AG04449 (cell line): ENCODE measurements around the gene DLEC1.

ENCODE experiments used
- CTCF ChIA-PET: fragments of 350-600 bp; formaldehyde crosslinking; extraction: SDS; loops from one replicate; lab custom pipeline; 2021; ENCODE audit warnings: antibody characterized with exemption; lab: Yijun Ruan, JAX
- POLR2A ChIA-PET: fragments of 400-600, 350-600 bp; formaldehyde crosslinking; extraction: SDS; loops from one replicate; lab custom pipeline; 2020; ENCODE audit warnings: antibody characterized with exemption, inconsistent platforms; lab: Yijun Ruan, JAX
- DNase-seq: peaks from one replicate; pipeline ENCODE4 v3.0.0-alpha.2; 2010; ENCODE audit warnings: low read depth, low spot score
- H3K4me3 ChIP-seq: 2 replicates; pipeline ENCODE4 v1.5.1; 2011; ENCODE audit warnings: low read depth, mild to moderate bottlenecking, control low read depth, low read length
- TF ChIP-seq, protein P1 (sequence below): IDR thresholded peaks from one replicate; pipeline ENCODE4 v1.5.1; 2011; ENCODE audit warnings: mild to moderate bottlenecking, moderate library complexity, low read length, control low read depth, inconsistent platforms; ENCODE audit not compliant: insufficient read depth; ENCODE audit errors: missing control alignments

DLEC1 gene

GRCh38 chr3:38146504-38146903, 107.5 kb downstream of the DLEC1 start:
- POLR2A ChIA-PET = interaction anchor here (0.7 kb wide), 1 partner anchor 23 kb away, joined by 3 read pairs; no protein-coding TSS in a partner anchor
- DNase-seq = no peak
- TF ChIP-seq, protein P1, sequence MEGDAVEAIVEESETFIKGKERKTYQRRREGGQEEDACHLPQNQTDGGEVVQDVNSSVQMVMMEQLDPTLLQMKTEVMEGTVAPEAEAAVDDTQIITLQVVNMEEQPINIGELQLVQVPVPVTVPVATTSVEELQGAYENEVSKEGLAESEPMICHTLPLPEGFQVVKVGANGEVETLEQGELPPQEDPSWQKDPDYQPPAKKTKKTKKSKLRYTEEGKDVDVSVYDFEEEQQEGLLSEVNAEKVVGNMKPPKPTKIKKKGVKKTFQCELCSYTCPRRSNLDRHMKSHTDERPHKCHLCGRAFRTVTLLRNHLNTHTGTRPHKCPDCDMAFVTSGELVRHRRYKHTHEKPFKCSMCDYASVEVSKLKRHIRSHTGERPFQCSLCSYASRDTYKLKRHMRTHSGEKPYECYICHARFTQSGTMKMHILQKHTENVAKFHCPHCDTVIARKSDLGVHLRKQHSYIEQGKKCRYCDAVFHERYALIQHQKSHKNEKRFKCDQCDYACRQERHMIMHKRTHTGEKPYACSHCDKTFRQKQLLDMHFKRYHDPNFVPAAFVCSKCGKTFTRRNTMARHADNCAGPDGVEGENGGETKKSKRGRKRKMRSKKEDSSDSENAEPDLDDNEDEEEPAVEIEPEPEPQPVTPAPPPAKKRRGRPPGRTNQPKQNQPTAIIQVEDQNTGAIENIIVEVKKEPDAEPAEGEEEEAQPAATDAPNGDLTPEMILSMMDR = no peak
- CTCF ChIA-PET = no interaction called here
- no peak overlapping the region for H3K4me3 ChIP-seq

DNA sequence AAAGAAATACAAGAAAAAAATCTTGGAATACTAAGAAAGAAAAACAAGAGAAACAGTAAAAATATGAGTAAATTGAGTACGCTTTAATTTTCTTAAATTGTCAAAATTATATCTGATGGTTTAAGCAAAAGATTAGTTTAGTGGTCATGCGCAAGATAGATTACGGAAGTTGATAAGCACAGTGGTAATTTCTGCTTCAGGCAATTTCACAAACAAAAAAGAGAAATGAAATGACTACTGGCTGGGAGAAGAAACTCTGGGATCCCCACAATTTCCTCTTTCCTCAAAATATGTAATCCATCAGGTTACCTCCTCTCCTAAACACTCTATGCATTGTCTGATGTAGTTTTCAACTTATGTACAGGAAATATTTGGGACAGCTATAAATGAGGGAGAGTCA, 108.4 kb downstream of the DLEC1 start:
- ChIA-PET CTCF (interaction anchor here (0.7 kb wide), 1 partner anchor 17 kb away, joined by 3 read pairs; no protein-coding TSS in a partner anchor), POLR2A (no interaction called here)
- no peak overlapping the region for H3K4me3 ChIP-seq
- TF ChIP-seq, protein P1 = no peak
- DNase-seq = no peak

DNA sequence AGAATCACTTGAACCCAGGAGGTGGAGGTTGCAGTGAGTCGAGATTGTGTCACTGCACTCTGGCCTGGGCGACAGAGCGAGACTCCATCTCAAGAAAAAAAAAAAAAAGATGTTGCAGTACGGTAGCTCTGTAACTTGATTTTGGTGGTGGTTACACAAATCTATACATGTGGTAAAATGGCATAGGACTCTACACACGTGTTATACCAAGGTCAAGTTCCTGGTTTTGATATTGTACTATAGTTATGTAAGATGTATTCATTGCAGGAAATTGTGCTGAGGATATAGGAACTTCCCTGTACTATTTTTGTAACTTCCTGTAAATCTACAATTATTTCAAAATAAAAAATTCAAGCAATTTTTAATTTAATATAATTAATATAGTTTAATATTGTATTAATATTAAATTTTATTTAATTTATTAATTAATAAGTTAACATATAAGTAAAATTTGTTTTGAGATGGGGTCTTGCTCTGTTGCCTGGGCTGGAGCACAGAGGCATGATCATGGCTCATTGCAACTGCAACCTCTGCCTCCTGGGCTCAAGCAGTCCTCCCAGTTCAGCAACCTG, 109.4 kb downstream of the DLEC1 start:
- H3K4me3 ChIP-seq = no peak overlapping the region
- CTCF ChIA-PET = interaction anchor here (1.9 kb wide), 1 partner anchor 16 kb away, joined by 4 read pairs; the partner anchor contains the start of gene OXSR1
- TF ChIP-seq, protein P1 = no peak
- DNase-seq = no peak
- POLR2A ChIA-PET = no interaction called here

DNA sequence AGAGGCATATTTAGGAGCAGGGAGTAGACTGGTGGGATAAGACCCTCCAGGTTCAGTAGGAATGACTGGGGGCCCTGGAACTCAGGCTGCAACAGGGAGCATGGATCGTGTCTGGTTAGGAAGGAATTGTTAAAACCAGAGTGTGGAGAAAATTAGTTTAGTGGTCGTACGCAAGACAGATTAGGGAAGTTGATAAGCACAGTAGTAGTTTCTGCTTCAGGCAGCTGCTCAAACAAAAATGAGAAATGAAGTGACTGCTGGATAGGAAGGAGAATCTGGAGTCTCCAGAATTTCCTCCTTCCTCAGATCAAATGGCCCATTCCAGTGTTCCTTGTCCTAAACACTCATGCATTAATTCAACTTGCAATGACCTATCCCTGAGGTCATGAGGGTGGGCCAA, 110.7 kb downstream of the DLEC1 start:
- ChIA-PET POLR2A (no interaction called here), CTCF (interaction anchor here (1.9 kb wide), 1 partner anchor 15 kb away, joined by 4 read pairs; the partner anchor contains the start of gene OXSR1)
- DNase-seq = no peak
- TF ChIP-seq, protein P1 = no peak
- H3K4me3 ChIP-seq = no peak overlapping the region

GRCh38 chr3:38150780-38151528, 111.9 kb downstream of the DLEC1 start:
- no peak overlapping the region for H3K4me3 ChIP-seq
- TF ChIP-seq, protein P1 = no peak
- DNase-seq = no peak
- ChIA-PET POLR2A (no interaction called here), CTCF (no interaction called here)

GRCh38 chr3:38151667-38152265, 112.8 kb downstream of the DLEC1 start:
- POLR2A ChIA-PET = no interaction called here
- DNase-seq = no peak
- no peak overlapping the region for H3K4me3 ChIP-seq
- CTCF ChIA-PET = interaction anchor here (0.9 kb wide), 1 partner anchor 10 kb away, joined by 3 read pairs; no protein-coding TSS in a partner anchor
- TF ChIP-seq, protein P1 = no peak
